Measurements from ENCODE around the gene MAGI2. TPM values are rescaled to one million over a fixed set of nuclear protein-coding genes. Genes with fewer than 3 reads are reported as not detected.

The MAGI2 gene
- total RNA-seq, 1 donor, result 18.8 TPM

GRCh38 chr7:78523930-78524329, 929.5 kb downstream of the MAGI2 start:
- Histone ChIP-seq H3K4me1 (ENCODE audit: insufficient read depth, low read length) (peaks cover 8% of the 10 kb centered on the region), H3K27me3 (ENCODE audit: insufficient read depth, low read length) (no peaks in the 10 kb centered on the region), H3K36me3 (ENCODE audit: insufficient read depth, low read length) (no peaks in the 10 kb centered on the region), H3K79me2 (ENCODE audit: insufficient read depth, low read length) (no peaks in the 10 kb centered on the region), H2AFZ (ENCODE audit: low read length) (peak overlapping the region; percentile 21), H3K4me3 (ENCODE audit: insufficient read depth, low read length) (no peak overlapping the region), H4K20me1 (ENCODE audit: insufficient read depth, low read length) (no peaks in the 10 kb centered on the region), H3K4me2 (ENCODE audit: insufficient read depth, low read length) (no peak overlapping the region), H3K27ac (ENCODE audit: low read depth, low read length) (no peak overlapping the region), H3K9me3 (ENCODE audit: low read depth, low read length) (no peaks in the 10 kb centered on the region)
- TF ChIP-seq CTCF (IDR thresholded peaks at IDR 0.05; ENCODE audit: extremely low read depth, low read depth, low read length), result no peak
- no peak for DNase-seq (ENCODE audit: insufficient read length, low spot score, missing footprints)

- Histone ChIP-seq H3K27ac (ENCODE audit: low read depth, low read length) (no peak overlapping the region), H3K4me1 (ENCODE audit: insufficient read depth, low read length) (peaks cover 3% of the 10 kb centered on the region), H2AFZ (ENCODE audit: low read length) (no peak overlapping the region), H3K79me2 (ENCODE audit: insufficient read depth, low read length) (no peaks in the 10 kb centered on the region), H3K27me3 (ENCODE audit: insufficient read depth, low read length) (no peaks in the 10 kb centered on the region), H3K9me3 (ENCODE audit: low read depth, low read length) (no peaks in the 10 kb centered on the region), H3K4me3 (ENCODE audit: insufficient read depth, low read length) (no peak overlapping the region), H4K20me1 (ENCODE audit: insufficient read depth, low read length) (no peaks in the 10 kb centered on the region), H3K4me2 (ENCODE audit: insufficient read depth, low read length) (no peak overlapping the region), H3K36me3 (ENCODE audit: insufficient read depth, low read length) (no peaks in the 10 kb centered on the region)
- no peak for DNase-seq (ENCODE audit: insufficient read length, low spot score, missing footprints)
- TF ChIP-seq CTCF (IDR thresholded peaks at IDR 0.05; ENCODE audit: extremely low read depth, low read depth, low read length), result no peak
These were observed 931.5 kb downstream of the MAGI2 start for GRCh38 chr7:78521961-78522360.

GRCh38 chr7:78516450-78516849, 937.0 kb downstream of the MAGI2 start:
- Histone ChIP-seq H3K79me2 (ENCODE audit: insufficient read depth, low read length) (no peaks in the 10 kb centered on the region), H3K4me2 (ENCODE audit: insufficient read depth, low read length) (no peak overlapping the region), H3K4me1 (ENCODE audit: insufficient read depth, low read length) (no peaks in the 10 kb centered on the region), H3K27me3 (ENCODE audit: insufficient read depth, low read length) (no peaks in the 10 kb centered on the region), H3K9me3 (ENCODE audit: low read depth, low read length) (no peaks in the 10 kb centered on the region), H3K27ac (ENCODE audit: low read depth, low read length) (no peak overlapping the region), H3K36me3 (ENCODE audit: insufficient read depth, low read length) (no peaks in the 10 kb centered on the region), H3K4me3 (ENCODE audit: insufficient read depth, low read length) (no peak overlapping the region), H2AFZ (ENCODE audit: low read length) (no peak overlapping the region), H4K20me1 (ENCODE audit: insufficient read depth, low read length) (no peaks in the 10 kb centered on the region)
- DNase-seq (ENCODE audit: insufficient read length, low spot score, missing footprints), result no peak
- no peak for TF ChIP-seq CTCF (IDR thresholded peaks at IDR 0.05; ENCODE audit: extremely low read depth, low read depth, low read length)

GRCh38 chr7:78514634-78515033, 938.8 kb downstream of the MAGI2 start:
- no peaks in the 10 kb centered on the region for H3K4me1 ChIP-seq (ENCODE audit: insufficient read depth, low read length)
- peak; percentile 1 for DNase-seq (ENCODE audit: insufficient read length, low spot score, missing footprints)
- no peak overlapping the region for H3K4me2 ChIP-seq (ENCODE audit: insufficient read depth, low read length)
- H3K27me3 ChIP-seq (ENCODE audit: insufficient read depth, low read length), result no peaks in the 10 kb centered on the region
- no peak overlapping the region for H2AFZ ChIP-seq (ENCODE audit: low read length)
- no peaks in the 10 kb centered on the region for H4K20me1 ChIP-seq (ENCODE audit: insufficient read depth, low read length)
- no peaks in the 10 kb centered on the region for H3K36me3 ChIP-seq (ENCODE audit: insufficient read depth, low read length)
- H3K9me3 ChIP-seq (ENCODE audit: low read depth, low read length), result no peaks in the 10 kb centered on the region
- no peaks in the 10 kb centered on the region for H3K79me2 ChIP-seq (ENCODE audit: insufficient read depth, low read length)
- no peak overlapping the region for H3K4me3 ChIP-seq (ENCODE audit: insufficient read depth, low read length)
- no peak for TF ChIP-seq CTCF (IDR thresholded peaks at IDR 0.05; ENCODE audit: extremely low read depth, low read depth, low read length)
- H3K27ac ChIP-seq (ENCODE audit: low read depth, low read length), result no peak overlapping the region

All from osteoblast (primary cell).